Stimulated activated CD8-positive, alpha-beta memory T cell treated with anti-CD3 and anti-CD28 coated beads, Interleukin-7, amount 100 ng/mL, for 4 hours (primary cell): Measurements from ENCODE around the gene SYNGR1.

Experiments used
- DNase-seq, 2 donors: peaks; one replicate each; pipeline ENCODE4 v3.0.0-alpha.2; 2020; ENCODE audit warnings: low read depth in 2 of 2

SYNGR1 gene

GRCh38 chr22:39429186-39429585 is 79.4 kb downstream of the SYNGR1 start:
- no peak for DNase-seq

- no peak for DNase-seq
These were observed 80.3 kb downstream of the SYNGR1 start for GRCh38 chr22:39429916-39430575.

GRCh38 chr22:39430576-39431150 is 80.9 kb downstream of the SYNGR1 start:
- no peak for DNase-seq

GRCh38 chr22:39431216-39431801 is 81.5 kb downstream of the SYNGR1 start:
- DNase-seq: no peak

GRCh38 chr22:39431821-39432251 is 82.0 kb downstream of the SYNGR1 start:
- DNase-seq: no peak

- no peak for DNase-seq
These were observed 82.6 kb downstream of the SYNGR1 start for GRCh38 chr22:39432361-39432811.

GRCh38 chr22:39433476-39434242 is 83.9 kb downstream of the SYNGR1 start:
- no peak for DNase-seq

GRCh38 chr22:39434243-39434653 is 84.5 kb downstream of the SYNGR1 start:
- no peak for DNase-seq

- no peak for DNase-seq
These were observed 84.9 kb downstream of the SYNGR1 start for GRCh38 chr22:39434721-39435120.
